PC-9 (cell line): ENCODE data around the gene TDRKH. TPM values are rescaled to one million over a fixed set of nuclear protein-coding genes. Genes with fewer than 3 reads are reported as not detected.

Source experiments
- BruUV-seq: library from RNA; stranded (reverse); fragments of 400-500 nt; replicated peaks from 2 replicates; lab custom pipeline; 2021; lab: Mats Ljungman, UMichigan
- CTCF ChIA-PET: fragments of 300-600 bp; sonication (Branson Sonifier 250); formaldehyde crosslinking; loops from one replicate; lab custom pipeline; 2022; ENCODE audit warnings: antibody characterized with exemption; lab: Charles Lee
- POLR2A ChIA-PET: fragments of 300-600 bp; sonication (Branson Sonifier 250); formaldehyde crosslinking; loops from one replicate; lab custom pipeline; 2022; ENCODE audit warnings: antibody characterized with exemption; ENCODE audit not compliant: unreplicated experiment; lab: Charles Lee
- DNase-seq, 2 experiments: peaks; one replicate each; pipeline versions ENCODE4 v3.0.0 to v3.0.0-alpha.2; 2015 to 2022; ENCODE audit warnings: mixed read lengths in 1 of 2
- H2AFZ ChIP-seq: fragments of 200-600 bp; sonication (generic); 2 replicates; pipeline ENCODE4 v1.8.1; 2017; ENCODE audit warnings: antibody characterized with exemption
- H3F3A ChIP-seq: fragments of 200-600 bp; sonication (generic); 2 replicates; pipeline ENCODE4 v1.8.1; 2017; ENCODE audit warnings: antibody characterized with exemption, mild to moderate bottlenecking, low read depth; ENCODE audit not compliant: insufficient read depth
- H3K27ac ChIP-seq: fragments of 200-600 bp; sonication (generic); 2 replicates; pipeline ENCODE4 v1.6.1; 2016; ENCODE audit warnings: mixed run types
- H3K27me3 ChIP-seq: fragments of 200-600 bp; sonication (generic); 2 replicates; pipeline ENCODE4 v1.6.1; 2016; ENCODE audit warnings: low read depth, mixed run types; ENCODE audit not compliant: insufficient read depth
- H3K36me3 ChIP-seq: fragments of 200-600 bp; sonication (generic); 2 replicates; pipeline ENCODE4 v1.6.1; 2016; ENCODE audit warnings: low read depth, mixed run types
- H3K4me1 ChIP-seq: fragments of 200-600 bp; sonication (generic); replicated peaks from 2 replicates; pipeline ENCODE4 v1.6.1; 2016; ENCODE audit warnings: mixed run types; ENCODE audit not compliant: insufficient read depth
- H3K4me2 ChIP-seq: fragments of 200-600 bp; sonication (generic); 2 replicates; pipeline ENCODE4 v1.6.1; 2017; ENCODE audit warnings: mixed run types
- H3K4me3 ChIP-seq: fragments of 200-600 bp; sonication (generic); 2 replicates; pipeline ENCODE4 v1.6.1; 2016; ENCODE audit warnings: mixed run types
- H3K79me2 ChIP-seq: fragments of 200-600 bp; sonication (generic); 2 replicates; pipeline ENCODE4 v1.6.1; 2017; ENCODE audit warnings: low read depth, mixed run types
- H3K9me2 ChIP-seq: fragments of 200-600 bp; sonication (generic); 2 replicates; pipeline ENCODE4 v1.8.1; 2017; ENCODE audit warnings: mild to moderate bottlenecking; ENCODE audit not compliant: insufficient read depth
- H3K9me3 ChIP-seq: fragments of 200-600 bp; sonication (generic); 2 replicates; pipeline ENCODE4 v1.8.1; 2016; ENCODE audit warnings: low read depth; ENCODE audit not compliant: insufficient read depth
- H4K20me1 ChIP-seq: fragments of 200-600 bp; sonication (generic); 2 replicates; pipeline ENCODE4 v1.8.1; 2017; ENCODE audit not compliant: insufficient read depth
- CTCF ChIP-seq: fragments of 200-600 bp; sonication (generic); conservative IDR thresholded peaks from 2 replicates; pipeline ENCODE4 v1.6.1; 2017; ENCODE audit warnings: mixed run types, antibody characterized with exemption, mild to moderate bottlenecking, moderate library complexity
- EZH2 ChIP-seq: fragments of 200-600 bp; sonication (generic); IDR thresholded peaks from 2 replicates; pipeline ENCODE4 v1.8.0; 2017; ENCODE audit warnings: antibody characterized with exemption, low read depth
- intact Hi-C: fragments of 100-400 bp; cut with micrococcal nuclease; formaldehyde crosslinking; loops from one replicate; pipeline ENCODE4 v1.10.0; 2022; ENCODE audit not compliant: unreplicated experiment
- total RNA-seq: library from RNA; stranded (reverse); gene quantifications from 2 replicates; pipeline ENCODE4 v1.2.3, GENCODE V29; 2021

Gene TDRKH
- total RNA-seq, 1 experiment from 2014 or later, result 17.3 TPM

- H3K27me3 ChIP-seq, result no peaks in the 10 kb centered on the region
- peaks cover 5% of the 10 kb centered on the region for H3K4me1 ChIP-seq
- ChIA-PET POLR2A (no interaction called here), CTCF (no interaction called here)
- no peaks in the 10 kb centered on the region for H4K20me1 ChIP-seq
- no peak for TF ChIP-seq CTCF
- no peak overlapping the region for H3K27ac ChIP-seq
- H3K4me2 ChIP-seq, result no peak overlapping the region
- no peak overlapping the region for H2AFZ ChIP-seq
- no peaks in the 10 kb centered on the region for H3K9me2 ChIP-seq
- no peaks in the 10 kb centered on the region for H3F3A ChIP-seq
- no peak for DNase-seq
- intact Hi-C loops, result no loop called here
- no TSS peak for BruUV-seq
- no peaks in the 10 kb centered on the region for H3K36me3 ChIP-seq
- no peaks in the 10 kb centered on the region for H3K9me3 ChIP-seq
- no peak overlapping the region for H3K4me3 ChIP-seq
- H3K79me2 ChIP-seq, result no peaks in the 10 kb centered on the region
Observed at GRCh38 chr1:151814971-151815545, 24.8 kb upstream of the TDRKH start.

- ChIA-PET POLR2A (no interaction called here), CTCF (no interaction called here)
- Histone ChIP-seq H3K9me2 (no peaks in the 10 kb centered on the region), H3K9me3 (no peaks in the 10 kb centered on the region), H4K20me1 (no peaks in the 10 kb centered on the region), H3K4me1 (no peaks in the 10 kb centered on the region), H3K4me2 (no peak overlapping the region), H3K27ac (no peak overlapping the region), H3K27me3 (no peaks in the 10 kb centered on the region), H3K79me2 (no peaks in the 10 kb centered on the region), H2AFZ (no peak overlapping the region), H3K36me3 (no peaks in the 10 kb centered on the region), H3K4me3 (no peak overlapping the region), H3F3A (no peaks in the 10 kb centered on the region)
- BruUV-seq, result no TSS peak
- no peak for DNase-seq
- TF ChIP-seq CTCF (no peak), EZH2 (no peak)
- intact Hi-C loops, result no loop called here
Observed at GRCh38 chr1:151814426-151814825, 24.1 kb upstream of the TDRKH start.

GRCh38 chr1:151813271-151813977 lies 23.1 kb upstream of the TDRKH start:
- no peak for DNase-seq
- Histone ChIP-seq H3K9me2 (no peaks in the 10 kb centered on the region), H3K27ac (no peak overlapping the region), H3K36me3 (no peaks in the 10 kb centered on the region), H3K79me2 (no peaks in the 10 kb centered on the region), H3K4me1 (no peaks in the 10 kb centered on the region), H2AFZ (no peak overlapping the region; the same call in 1 of the 2 replicates), H3K4me2 (no peak overlapping the region), H3K4me3 (no peak overlapping the region), H3K27me3 (no peaks in the 10 kb centered on the region), H3K9me3 (no peaks in the 10 kb centered on the region), H3F3A (no peaks in the 10 kb centered on the region), H4K20me1 (no peaks in the 10 kb centered on the region)
- ChIA-PET POLR2A (no interaction called here), CTCF (no interaction called here)
- intact Hi-C loops, result no loop called here
- BruUV-seq, result no TSS peak
- no peak for TF ChIP-seq EZH2
- TF ChIP-seq CTCF, result no peak
